LNCaP clone FGC (cell line): Measurements from ENCODE around the gene ALG6.

Source experiments
- DNase-seq: peaks from one replicate; pipeline ENCODE4 v3.0.0-alpha.2; 2011; ENCODE audit warnings: low read depth
- H3K4me3 ChIP-seq: 2 replicates; pipeline ENCODE4 v1.5.1; 2011; ENCODE audit warnings: mild to moderate bottlenecking, low read depth, low read length, control low read depth
- CTCF ChIP-seq: IDR thresholded peaks from 2 replicates; pipeline ENCODE4 v1.5.1; 2012; ENCODE audit warnings: mild to moderate bottlenecking; ENCODE audit not compliant: control insufficient read depth, insufficient read depth; ENCODE audit errors: extremely low read depth

ALG6 gene

DNA sequence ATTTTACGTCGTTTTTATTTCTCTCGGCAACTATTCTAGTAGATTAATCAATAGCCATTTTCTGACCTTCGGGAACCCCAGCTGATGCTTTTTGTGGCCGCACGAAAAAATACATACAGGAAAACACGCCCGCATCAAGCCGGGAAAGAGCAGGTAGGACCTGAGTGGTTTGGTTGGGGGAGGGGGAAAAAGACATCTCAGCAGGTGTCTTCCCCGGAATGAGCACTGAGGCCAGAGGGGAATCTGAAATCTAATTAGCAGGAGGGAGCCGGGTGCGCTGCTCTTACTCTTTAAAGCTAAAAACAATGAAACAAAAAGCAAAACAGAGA is 45.7 kb upstream of the ALG6 start:
- no peak for DNase-seq
- peak overlapping the region; percentile 60 for H3K4me3 ChIP-seq
- TF ChIP-seq CTCF, result no peak

- H3K4me3 ChIP-seq, result peak within 1 kb of the TSS; percentile 60
- DNase-seq, result no peak
- no peak for TF ChIP-seq CTCF
Observed at GRCh38 chr1:63322114-63322943, 45.1 kb upstream of the ALG6 start, which contains the start of gene FOXD3. FOXD3 (plus strand) TSS chr1:63322567; CDS start chr1:63323059, 492 bp downstream.

DNA sequence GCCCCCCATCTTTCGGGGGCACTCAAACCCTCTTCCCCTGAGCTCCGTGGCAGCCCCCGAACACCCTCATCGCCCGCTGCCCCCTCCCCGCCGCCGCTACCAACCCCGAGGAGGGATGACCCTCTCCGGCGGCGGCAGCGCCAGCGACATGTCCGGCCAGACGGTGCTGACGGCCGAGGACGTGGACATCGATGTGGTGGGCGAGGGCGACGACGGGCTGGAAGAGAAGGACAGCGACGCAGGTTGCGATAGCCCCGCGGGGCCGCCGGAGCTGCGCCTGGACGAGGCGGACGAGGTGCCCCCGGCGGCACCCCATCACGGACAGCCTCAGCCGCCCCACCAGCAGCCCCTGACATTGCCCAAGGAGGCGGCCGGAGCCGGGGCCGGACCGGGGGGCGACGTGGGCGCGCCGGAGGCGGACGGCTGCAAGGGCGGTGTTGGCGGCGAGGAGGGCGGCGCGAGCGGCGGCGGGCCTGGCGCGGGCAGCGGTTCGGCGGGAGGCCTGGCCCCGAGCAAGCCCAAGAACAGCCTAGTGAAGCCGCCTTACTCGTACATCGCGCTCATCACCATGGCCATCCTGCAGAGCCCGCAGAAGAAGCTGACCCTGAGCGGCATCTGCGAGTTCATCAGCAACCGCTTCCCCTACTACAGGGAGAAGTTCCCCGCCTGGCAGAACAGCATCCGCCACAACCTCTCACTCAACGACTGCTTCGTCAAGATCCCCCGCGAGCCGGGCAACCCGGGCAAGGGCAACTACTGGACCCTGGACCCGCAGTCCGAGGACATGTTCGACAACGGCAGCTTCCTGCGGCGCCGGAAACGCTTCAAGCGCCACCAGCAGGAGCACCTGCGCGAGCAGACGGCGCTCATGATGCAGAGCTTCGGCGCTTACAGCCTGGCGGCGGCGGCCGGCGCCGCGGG is 44.2 kb upstream of the ALG6 start:
- TF ChIP-seq CTCF, result peak; percentile 8; the same call in 1 of the 2 replicates
- peak overlapping the region; percentile 60 for H3K4me3 ChIP-seq
- DNase-seq, result no peak

DNA sequence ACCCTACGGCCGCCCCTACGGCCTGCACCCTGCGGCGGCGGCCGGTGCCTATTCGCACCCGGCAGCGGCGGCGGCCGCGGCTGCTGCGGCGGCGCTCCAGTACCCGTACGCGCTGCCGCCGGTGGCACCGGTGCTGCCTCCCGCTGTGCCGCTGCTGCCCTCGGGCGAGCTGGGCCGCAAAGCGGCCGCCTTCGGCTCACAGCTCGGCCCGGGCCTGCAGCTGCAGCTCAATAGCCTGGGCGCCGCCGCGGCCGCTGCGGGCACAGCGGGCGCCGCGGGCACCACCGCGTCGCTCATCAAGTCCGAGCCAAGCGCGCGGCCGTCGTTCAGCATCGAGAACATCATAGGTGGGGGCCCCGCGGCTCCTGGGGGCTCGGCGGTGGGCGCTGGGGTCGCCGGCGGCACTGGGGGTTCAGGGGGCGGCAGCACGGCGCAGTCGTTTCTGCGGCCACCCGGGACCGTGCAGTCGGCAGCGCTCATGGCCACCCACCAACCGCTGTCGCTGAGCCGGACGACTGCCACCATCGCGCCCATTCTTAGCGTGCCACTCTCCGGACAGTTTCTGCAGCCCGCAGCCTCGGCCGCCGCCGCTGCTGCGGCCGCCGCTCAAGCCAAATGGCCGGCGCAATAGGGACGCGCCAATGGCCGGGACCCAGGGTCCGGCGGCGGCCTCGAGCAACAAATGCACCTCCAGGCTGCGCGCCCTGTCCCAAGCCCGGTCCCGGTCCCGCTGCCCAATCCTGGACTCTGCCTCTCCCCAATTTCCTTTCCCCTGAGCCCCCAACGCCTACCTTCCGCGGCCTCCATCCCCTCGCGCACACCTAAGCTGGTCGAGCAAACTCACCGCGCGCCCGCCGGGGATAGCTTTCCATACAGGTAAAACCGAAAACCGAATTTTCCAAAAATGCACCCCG is 43.3 kb upstream of the ALG6 start:
- no peak for TF ChIP-seq CTCF
- no peak for DNase-seq
- H3K4me3 ChIP-seq, result peak overlapping the region; percentile 21

DNA sequence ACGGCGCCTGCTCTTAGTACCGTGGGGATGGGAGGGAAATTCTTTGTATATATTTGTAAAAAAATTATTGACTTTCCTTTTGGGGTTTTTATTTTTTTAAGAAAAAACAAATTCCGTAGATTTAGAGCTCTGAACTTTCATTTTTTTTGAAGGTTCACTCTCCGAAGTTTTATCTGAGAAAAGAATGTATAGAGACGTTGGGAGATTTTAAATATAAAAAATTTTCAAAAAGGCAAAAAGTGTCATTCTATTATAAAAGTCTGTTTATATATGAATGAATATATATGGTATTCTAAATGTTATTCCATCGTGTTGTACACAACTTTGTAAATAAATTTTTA is 42.7 kb upstream of the ALG6 start:
- TF ChIP-seq CTCF, result no peak
- H3K4me3 ChIP-seq, result no peak overlapping the region
- no peak for DNase-seq

DNA sequence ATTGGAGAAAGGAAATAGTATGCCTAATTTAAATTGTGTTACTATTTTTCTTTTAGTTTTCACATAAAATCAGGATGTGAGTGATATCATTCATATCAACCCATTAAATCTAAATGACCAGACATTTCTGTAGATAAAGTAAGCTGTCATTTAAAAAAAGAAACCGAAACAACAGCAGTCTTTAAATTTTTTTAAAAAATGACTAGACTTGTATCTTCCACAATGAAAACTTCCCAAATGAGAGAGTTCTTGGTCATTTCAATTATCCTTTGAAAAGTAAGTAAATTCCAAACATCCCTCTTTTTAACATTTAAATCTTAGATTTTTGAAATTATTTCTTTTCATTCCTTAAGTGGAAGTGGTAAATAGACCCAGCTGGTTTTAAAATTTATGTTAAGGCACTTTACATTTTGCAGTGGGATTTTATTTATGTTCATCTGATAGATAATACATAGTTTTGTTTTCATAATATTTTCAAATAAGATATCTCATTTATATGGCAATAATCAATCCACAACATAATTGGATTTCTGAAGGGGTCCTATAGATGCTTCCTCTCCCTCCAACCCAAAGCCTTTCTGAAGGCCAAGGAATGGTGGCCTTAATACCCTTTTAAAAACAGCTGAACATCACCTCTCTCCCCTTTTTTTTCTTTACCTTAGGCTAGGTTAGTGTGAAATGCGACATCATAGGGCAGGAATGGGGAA is 42.0 kb upstream of the ALG6 start:
- no peak for DNase-seq
- H3K4me3 ChIP-seq, result no peak overlapping the region
- TF ChIP-seq CTCF, result no peak
